Testis (tissue), 3 donors: ENCODE results near the gene NLGN2. TPM values are rescaled to one million over a fixed set of nuclear protein-coding genes. Genes with fewer than 3 reads are reported as not detected.

Source experiments
- DNase-seq: peaks from one replicate; pipeline ENCODE4 v3.0.0-alpha.2; 2019
- H3K27ac ChIP-seq, 2 donors: fragments of 200-600 bp; sonication (generic); one replicate each; pipeline ENCODE4 v1.5.1; 2019
- H3K27me3 ChIP-seq: fragments of 200-600 bp; sonication (generic); one replicate; pipeline ENCODE4 v1.5.1; 2019
- H3K36me3 ChIP-seq: fragments of 200-600 bp; sonication (generic); one replicate; pipeline ENCODE4 v1.5.1; 2017; ENCODE audit warnings: low read depth; ENCODE audit errors: missing control alignments
- H3K4me1 ChIP-seq: fragments of 200-600 bp; sonication (generic); one replicate; pipeline ENCODE4 v1.5.1; 2019
- H3K4me3 ChIP-seq, 2 donors: fragments of 200-600 bp; sonication (generic); one replicate each; pipeline ENCODE4 v1.5.1; 2017 to 2019
- H3K9me3 ChIP-seq: fragments of 200-600 bp; sonication (generic); one replicate; pipeline ENCODE4 v1.5.1; 2017
- CTCF ChIP-seq, 3 experiments: fragments of 450-650 bp in 2 of 3; fragments of 200-600 bp in 1 of 3; sonication (generic) in 1 of 3; IDR thresholded peaks; one replicate each; pipeline ENCODE4 v1.5.1; 2016 to 2019; ENCODE audit warnings: antibody characterized with exemption in 3 of 3, mild to moderate bottlenecking in 2 of 3, moderate library complexity in 1 of 3
- POLR2A ChIP-seq: fragments of 450-650 bp; IDR thresholded peaks from one replicate; pipeline ENCODE4 v1.6.1; 2017; ENCODE audit warnings: antibody characterized with exemption, mild to moderate bottlenecking, moderate library complexity
- WGBS, 2 donors: methylation state at CpG; one replicate each; pipeline ENCODE4 v1.1.5; 2018; 5-methylcytosine and 5-hydroxymethylcytosine counted together
- intact Hi-C: fragments of 100-400 bp; cut with DNase I; formaldehyde crosslinking; loops from one replicate; pipeline ENCODE4 v1.15.1; 2023; ENCODE audit warnings: low total_unique reads
- polyA plus RNA-seq: library from polyadenylated mRNA; stranded (reverse); fragments of 350-450 nt; fragmentation: Illumina TruSeq; extraction: RNeasy Lipid Tissue Mini Kit (QIAGEN cat#74804); gene quantifications from one replicate; pipeline ENCODE4 v1.2.3, GENCODE V29; 2014; ENCODE audit warnings: low read depth, low replicate concordance; ENCODE audit not compliant: insufficient read depth
- total RNA-seq, 2 donors: library from RNA; depleted of rRNA; stranded (reverse); fragments of >200 nt; gene quantifications; one replicate each; pipeline ENCODE4 v1.2.3, GENCODE V29; 2016

NLGN2 gene
- total and polyA plus RNA-seq, 3 donors from 2014 or later: 8.4 to 10.7 (median 9.9) TPM

DNA sequence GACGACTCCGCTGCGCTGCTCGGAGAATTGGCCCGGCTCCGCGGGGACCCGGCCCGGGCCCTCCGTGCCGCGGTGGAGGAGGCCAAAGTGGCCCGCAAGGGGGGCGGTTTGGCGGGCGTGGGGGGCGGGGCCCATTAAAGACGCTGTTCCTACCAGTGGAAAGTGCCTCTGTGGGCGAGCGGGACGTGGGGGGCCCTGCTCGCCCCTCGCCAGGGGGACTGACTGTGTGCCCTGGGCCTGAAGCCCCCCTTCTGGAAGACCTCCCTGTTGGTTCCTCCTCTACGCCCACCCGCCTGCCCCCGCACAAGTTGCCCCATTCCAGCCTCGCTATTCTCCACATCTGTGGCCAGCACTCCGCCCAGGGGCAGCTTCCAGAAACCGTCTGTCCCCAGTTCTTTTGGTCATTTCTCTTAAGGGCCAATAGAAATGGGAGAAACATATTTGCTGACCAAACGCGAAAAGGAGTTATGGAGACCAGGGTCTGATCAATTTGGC is 29.8 kb downstream of the NLGN2 start:
- no peaks in the 10 kb centered on the region for H3K36me3 ChIP-seq
- 25 to 36% methylated on average over 6 to 16 of the region's 31 CpGs for WGBS, 2 donors
- peak overlapping the region; percentile 33 to 37 for H3K4me3 ChIP-seq
- H3K27ac ChIP-seq: peak overlapping the region; percentile 10 to 31
- H3K4me1 ChIP-seq: peaks cover 22% of the 10 kb centered on the region
- no peaks in the 10 kb centered on the region for H3K9me3 ChIP-seq
- H3K27me3 ChIP-seq: no peaks in the 10 kb centered on the region
- DNase-seq: no peak
- intact Hi-C loops: no loop called here
- TF ChIP-seq POLR2A (no peak), CTCF (IDR thresholded peaks at IDR 0.05) (no peak)

DNA sequence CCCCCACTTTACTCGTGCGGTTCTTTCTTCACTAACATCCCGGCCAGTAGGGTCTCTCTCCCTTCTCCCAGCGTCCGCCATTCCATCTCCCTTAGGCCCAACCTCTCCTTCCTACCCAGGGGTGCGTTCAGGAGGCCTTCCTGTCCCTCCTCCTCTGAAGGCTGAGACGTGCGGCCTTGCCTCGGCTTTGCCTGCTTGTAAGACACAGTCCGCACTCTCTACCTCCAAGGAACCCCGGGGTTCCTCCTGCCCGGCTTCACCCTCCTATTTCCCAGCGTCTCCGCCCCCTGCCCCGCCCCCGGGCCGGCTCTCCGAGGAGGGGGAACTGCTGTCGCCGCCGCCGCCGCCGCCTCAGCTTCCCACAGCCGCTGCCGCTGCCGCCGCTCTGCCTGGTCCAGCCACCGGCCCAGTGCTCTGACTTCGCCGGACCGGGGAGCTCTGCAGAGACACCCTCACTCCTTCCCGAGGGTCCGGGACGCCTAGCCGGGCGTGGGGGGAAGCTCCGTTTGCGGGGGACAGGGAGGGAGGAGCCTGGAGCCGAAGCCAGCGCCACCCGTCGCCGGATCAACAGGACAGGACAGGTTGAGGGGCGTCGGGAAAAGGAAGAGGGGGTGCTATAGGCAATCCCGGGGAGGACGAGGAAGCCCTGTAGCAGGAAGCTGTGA is 30.4 kb downstream of the NLGN2 start:
- WGBS, 2 donors: 31 to 34% methylated on average over 44 to 47 of the region's 48 CpGs
- H3K4me1 ChIP-seq: peaks cover 22% of the 10 kb centered on the region
- no peaks in the 10 kb centered on the region for H3K36me3 ChIP-seq
- peak overlapping the region; percentile 19 to 37 for H3K4me3 ChIP-seq
- H3K27ac ChIP-seq: peak overlapping the region; percentile 31 to 39
- peak; percentile 72 for DNase-seq
- no peaks in the 10 kb centered on the region for H3K9me3 ChIP-seq
- TF ChIP-seq CTCF (IDR thresholded peaks at IDR 0.05) (no peak), POLR2A (no peak)
- intact Hi-C loops: no loop called here
- H3K27me3 ChIP-seq: no peaks in the 10 kb centered on the region

DNA sequence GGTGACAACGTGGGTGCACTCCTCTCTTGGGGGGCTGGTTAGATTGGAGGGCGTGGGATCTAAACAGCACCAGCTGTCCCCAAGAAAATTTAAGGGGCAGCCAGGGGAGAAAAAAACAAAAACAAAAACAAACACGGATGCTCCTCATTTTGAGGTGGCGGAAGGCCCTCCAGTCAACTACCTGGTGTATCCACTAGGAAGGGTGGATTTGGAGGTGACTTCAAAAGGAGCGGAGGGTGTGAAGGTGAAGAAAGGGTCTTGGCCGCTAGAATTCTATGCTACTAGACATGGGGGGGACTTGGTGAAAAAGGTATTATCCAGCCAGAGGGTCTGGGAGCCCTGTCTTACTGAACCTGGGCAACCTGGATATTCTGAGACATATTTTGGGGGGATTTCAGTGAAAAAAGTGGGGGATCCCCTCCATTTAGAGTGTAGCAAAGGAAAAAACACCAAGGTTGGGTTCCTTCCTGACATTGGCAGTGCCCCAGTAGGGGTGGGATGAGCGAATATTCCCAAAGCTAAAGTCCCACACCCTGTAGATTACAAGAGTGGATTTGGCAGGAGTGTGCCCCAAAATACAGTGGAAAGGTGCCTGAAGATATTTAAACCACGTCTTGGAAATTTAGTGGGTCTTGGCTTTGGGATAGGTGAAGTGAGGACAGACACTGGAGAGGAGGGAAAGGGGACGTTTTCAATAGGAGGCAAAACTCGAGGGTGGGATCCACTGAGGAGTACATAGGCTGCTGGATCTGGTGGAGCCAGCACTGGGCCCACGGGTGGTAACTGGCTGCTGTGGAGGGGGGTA is 31.2 kb downstream of the NLGN2 start:
- WGBS, 2 donors: 39 to 49% methylated on average over 10 to 11 of the region's 11 CpGs
- Histone ChIP-seq H3K27me3 (no peaks in the 10 kb centered on the region), H3K27ac (no peak overlapping the region), H3K9me3 (no peaks in the 10 kb centered on the region), H3K4me3 (peak overlapping the region; percentile 19 to 37), H3K36me3 (no peaks in the 10 kb centered on the region), H3K4me1 (peaks cover 22% of the 10 kb centered on the region)
- intact Hi-C loops: no loop called here
- TF ChIP-seq CTCF (IDR thresholded peaks at IDR 0.05) (no peak), POLR2A (no peak)
- no peak for DNase-seq

DNA sequence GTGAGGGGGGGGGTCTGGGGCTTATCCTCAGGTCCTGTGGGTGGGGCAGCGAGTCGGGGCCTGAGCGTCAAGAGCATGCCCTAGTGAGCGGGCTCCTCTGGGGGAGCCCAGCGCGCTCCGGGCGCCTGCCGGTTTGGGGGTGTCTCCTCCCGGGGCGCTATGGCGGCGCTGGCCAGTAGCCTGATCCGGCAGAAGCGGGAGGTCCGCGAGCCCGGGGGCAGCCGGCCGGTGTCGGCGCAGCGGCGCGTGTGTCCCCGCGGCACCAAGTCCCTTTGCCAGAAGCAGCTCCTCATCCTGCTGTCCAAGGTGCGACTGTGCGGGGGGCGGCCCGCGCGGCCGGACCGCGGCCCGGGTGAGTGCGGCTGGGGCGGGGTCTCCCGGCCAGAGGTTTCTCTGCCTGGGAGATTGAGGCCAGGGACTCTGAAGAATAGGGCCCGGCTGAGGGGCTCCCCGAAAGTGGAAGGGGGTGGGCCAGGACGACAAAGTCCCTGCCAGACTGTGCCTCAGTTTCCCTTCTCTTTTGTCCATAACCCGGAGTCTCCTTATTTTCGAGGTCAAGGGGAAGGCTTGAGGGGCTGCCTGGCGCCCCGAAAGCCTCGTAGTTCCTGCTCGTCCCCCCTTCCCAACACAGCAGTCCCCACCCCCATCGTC is 31.9 kb downstream of the NLGN2 start, which contains the start of gene FGF11:
TSS of gene FGF11 (plus strand) at position 51 of the 651 bp plus-strand sequence. CDS start at position 160, 109 bp downstream.
- WGBS, 2 donors: 0 to 2% methylated on average over 9 to 34 of the region's 50 CpGs
- TF ChIP-seq POLR2A (no peak), CTCF (IDR thresholded peaks at IDR 0.05) (no peak)
- Histone ChIP-seq H3K9me3 (no peaks in the 10 kb centered on the region), H3K4me1 (peaks cover 22% of the 10 kb centered on the region), H3K27ac (no peak within 1 kb of the TSS), H3K36me3 (no peaks in the 10 kb centered on the region), H3K4me3 (peak within 1 kb of the TSS; percentile 19 to 37), H3K27me3 (no peaks in the 10 kb centered on the region)
- intact Hi-C loops: no loop called here
- DNase-seq: no peak
